Left renal cortex interstitium (tissue), 4 donors: Measurements from ENCODE around the gene PRR5L. TPM values are rescaled to one million over a fixed set of nuclear protein-coding genes. Genes with fewer than 3 reads are reported as not detected.
"Not testable (repeated sequence)": the region's sequence is repeated elsewhere in the genome, so short reads cannot be mapped to it uniquely, and the experiment has no call there.

Source experiments
- DNase-seq, 4 donors: peaks; one replicate each; pipeline ENCODE4 v3.0.0-alpha.2; 2013; ENCODE audit warnings: low read depth in 4 of 4, low spot score in 2 of 4, missing footprints in 1 of 4
- polyA plus RNA-seq, 4 donors: library from polyadenylated mRNA; unstranded; fragments of 120-200 nt; gene quantifications; one replicate each; pipeline ENCODE4 v1.2.1, GENCODE V29; 2013; ENCODE audit not compliant: insufficient read length in 4 of 4

PRR5L gene
- polyA plus RNA-seq, 4 donors: 16.0 to 24.4 (median 16.5) TPM

- DNase-seq: no peak
These were observed 159.0 kb downstream of the PRR5L start for GRCh38 chr11:36454941-36455631.

- DNase-seq: no peak
These were observed 159.6 kb downstream of the PRR5L start for GRCh38 chr11:36455658-36456111.

- no peak for DNase-seq
These were observed 160.1 kb downstream of the PRR5L start for GRCh38 chr11:36456156-36456555.

GRCh38 chr11:36458129-36458915 is 162.2 kb downstream of the PRR5L start:
- no peak for DNase-seq

- no peak for DNase-seq
These were observed 163.0 kb downstream of the PRR5L start for GRCh38 chr11:36459046-36459445.

GRCh38 chr11:36460220-36460619 is 164.1 kb downstream of the PRR5L start:
- DNase-seq: no peak

- no peak for DNase-seq
These were observed 166.2 kb downstream of the PRR5L start for GRCh38 chr11:36462321-36462720.

GRCh38 chr11:36463781-36464180 is 167.7 kb downstream of the PRR5L start:
- DNase-seq: no peak

- no peak for DNase-seq
These were observed 168.6 kb downstream of the PRR5L start for GRCh38 chr11:36464720-36465119.

- DNase-seq: no peak
These were observed 169.5 kb downstream of the PRR5L start for GRCh38 chr11:36465449-36466163.

- DNase-seq: no peak
These were observed 170.9 kb downstream of the PRR5L start for GRCh38 chr11:36467012-36467411.

GRCh38 chr11:36467916-36468315 is 171.8 kb downstream of the PRR5L start:
- DNase-seq: no peak

- no peak for DNase-seq
These were observed 173.0 kb downstream of the PRR5L start for GRCh38 chr11:36469063-36469462.

- no peak for DNase-seq
These were observed 174.1 kb downstream of the PRR5L start for GRCh38 chr11:36469881-36470802.

GRCh38 chr11:36471577-36471976 is 175.5 kb downstream of the PRR5L start:
- DNase-seq: no peak

- no peak for DNase-seq
These were observed 179.1 kb downstream of the PRR5L start for GRCh38 chr11:36475192-36475591.

- DNase-seq: peak in 2 of 4 donors; percentile 29 to 59
These were observed 182.7 kb downstream of the PRR5L start for GRCh38 chr11:36478700-36479329.

GRCh38 chr11:36480833-36481232 is 184.7 kb downstream of the PRR5L start:
- no peak for DNase-seq

- DNase-seq: not testable (repeated sequence)
These were observed 187.0 kb downstream of the PRR5L start for GRCh38 chr11:36483042-36483441.
